Esophagus muscularis mucosa (tissue), 4 donors: ENCODE results near the gene EPB41. TPM values are rescaled to one million over a fixed set of nuclear protein-coding genes. Genes with fewer than 3 reads are reported as not detected.

Source experiments
- DNase-seq: peaks from one replicate; pipeline ENCODE4 v3.0.0-alpha.2; 2017; ENCODE audit errors: extremely low spot score
- H3K27ac ChIP-seq, 4 donors: fragments of 200-600 bp; sonication (generic); replicated peaks in 1 of 4; 1 replicate in 3 of 4; 2 replicates in 1 of 4; pipeline ENCODE4 v1.5.1; 2016 to 2019; ENCODE audit warnings: mild to moderate bottlenecking in 1 of 4
- H3K27me3 ChIP-seq, 4 donors: fragments of 200-600 bp; sonication (generic); one replicate each; pipeline versions ENCODE4 v1.5.1 to v1.6.0; 2016 to 2019
- H3K36me3 ChIP-seq, 4 donors: fragments of 200-600 bp; sonication (generic); one replicate each; pipeline ENCODE4 v1.5.1; 2016 to 2019
- H3K4me1 ChIP-seq, 4 donors: fragments of 200-600 bp; sonication (generic); one replicate each; pipeline ENCODE4 v1.5.1; 2016 to 2019
- H3K4me3 ChIP-seq, 4 donors: fragments of 200-600 bp; sonication (generic); 1 replicate in 2 of 4; 2 replicates in 2 of 4; pipeline ENCODE4 v1.5.1; 2016 to 2019; ENCODE audit warnings: mild to moderate bottlenecking in 4 of 4, moderate library complexity in 1 of 4
- H3K9me3 ChIP-seq, 4 donors: fragments of 200-600 bp; sonication (generic); 1 replicate in 3 of 4; 2 replicates in 1 of 4; pipeline ENCODE4 v1.5.1; 2016 to 2019
- EP300 ChIP-seq: sonication (generic); formaldehyde crosslinking; IDR thresholded peaks from one replicate; pipeline ENCODE4 v1.6.1; 2017; ENCODE audit warnings: antibody characterized with exemption
- POLR2A ChIP-seq: fragments of 450-650 bp; IDR thresholded peaks from one replicate; pipeline ENCODE4 v1.6.1; 2017; ENCODE audit warnings: antibody characterized with exemption, moderate library complexity, mild to moderate bottlenecking, low read depth
- POLR2AphosphoS5 ChIP-seq, 2 donors: sonication (generic); formaldehyde crosslinking; IDR thresholded peaks; one replicate each; pipeline ENCODE4 v1.6.1; 2017; ENCODE audit warnings: antibody characterized with exemption in 2 of 2
- WGBS: methylation state at CpG from one replicate; pipeline ENCODE4 v1.1.5; 2018; 5-methylcytosine and 5-hydroxymethylcytosine counted together
- intact Hi-C: fragments of 100-400 bp; cut with DNase I; formaldehyde crosslinking; loops from one replicate; pipeline ENCODE4 v1.15.1; 2023
- total RNA-seq, 4 donors: library from RNA; depleted of rRNA; stranded (reverse); fragments of >200 nt; gene quantifications; one replicate each; pipeline versions ENCODE4 v1.1.0 to v1.2.1, GENCODE V29; 2016
- TF ChIP-seq, protein P1 (sequence below), 3 experiments: fragments of 200-600 bp in 2 of 3; fragments of 450-650 bp in 1 of 3; sonication (generic) in 2 of 3; IDR thresholded peaks; one replicate each; pipeline ENCODE4 v1.5.1; 2017 to 2019; ENCODE audit warnings: antibody characterized with exemption in 3 of 3, mild to moderate bottlenecking in 2 of 3, moderate library complexity in 1 of 3

Gene EPB41
- total RNA-seq, 4 donors from 2014 or later = 18.2 to 24.6 (median 18.5) TPM

- Histone ChIP-seq H3K27me3 (no peaks in the 10 kb centered on the region), H3K4me3 (no peak overlapping the region), H3K4me1 (peaks cover 14 to 19% (median 17%) of the 10 kb centered on the region in 4 donors), H3K27ac (no peak overlapping the region), H3K9me3 (no peaks in the 10 kb centered on the region), H3K36me3 (peaks cover 76 to 98% (median 87%) of the 10 kb centered on the region in 4 donors)
- DNase-seq = no peak
- intact Hi-C loops = no loop called here
- WGBS = 92% methylated on average over 8 of the region's 8 CpGs
- TF ChIP-seq POLR2A (no peak), EP300 (no peak), POLR2AphosphoS5 (IDR thresholded peaks at IDR 0.05) (no peak)
- TF ChIP-seq, protein P1, sequence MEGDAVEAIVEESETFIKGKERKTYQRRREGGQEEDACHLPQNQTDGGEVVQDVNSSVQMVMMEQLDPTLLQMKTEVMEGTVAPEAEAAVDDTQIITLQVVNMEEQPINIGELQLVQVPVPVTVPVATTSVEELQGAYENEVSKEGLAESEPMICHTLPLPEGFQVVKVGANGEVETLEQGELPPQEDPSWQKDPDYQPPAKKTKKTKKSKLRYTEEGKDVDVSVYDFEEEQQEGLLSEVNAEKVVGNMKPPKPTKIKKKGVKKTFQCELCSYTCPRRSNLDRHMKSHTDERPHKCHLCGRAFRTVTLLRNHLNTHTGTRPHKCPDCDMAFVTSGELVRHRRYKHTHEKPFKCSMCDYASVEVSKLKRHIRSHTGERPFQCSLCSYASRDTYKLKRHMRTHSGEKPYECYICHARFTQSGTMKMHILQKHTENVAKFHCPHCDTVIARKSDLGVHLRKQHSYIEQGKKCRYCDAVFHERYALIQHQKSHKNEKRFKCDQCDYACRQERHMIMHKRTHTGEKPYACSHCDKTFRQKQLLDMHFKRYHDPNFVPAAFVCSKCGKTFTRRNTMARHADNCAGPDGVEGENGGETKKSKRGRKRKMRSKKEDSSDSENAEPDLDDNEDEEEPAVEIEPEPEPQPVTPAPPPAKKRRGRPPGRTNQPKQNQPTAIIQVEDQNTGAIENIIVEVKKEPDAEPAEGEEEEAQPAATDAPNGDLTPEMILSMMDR (IDR thresholded peaks at IDR 0.05) = no peak
These were observed 237.9 kb downstream of the EPB41 start for GRCh38 chr1:29152046-29152805.

DNA sequence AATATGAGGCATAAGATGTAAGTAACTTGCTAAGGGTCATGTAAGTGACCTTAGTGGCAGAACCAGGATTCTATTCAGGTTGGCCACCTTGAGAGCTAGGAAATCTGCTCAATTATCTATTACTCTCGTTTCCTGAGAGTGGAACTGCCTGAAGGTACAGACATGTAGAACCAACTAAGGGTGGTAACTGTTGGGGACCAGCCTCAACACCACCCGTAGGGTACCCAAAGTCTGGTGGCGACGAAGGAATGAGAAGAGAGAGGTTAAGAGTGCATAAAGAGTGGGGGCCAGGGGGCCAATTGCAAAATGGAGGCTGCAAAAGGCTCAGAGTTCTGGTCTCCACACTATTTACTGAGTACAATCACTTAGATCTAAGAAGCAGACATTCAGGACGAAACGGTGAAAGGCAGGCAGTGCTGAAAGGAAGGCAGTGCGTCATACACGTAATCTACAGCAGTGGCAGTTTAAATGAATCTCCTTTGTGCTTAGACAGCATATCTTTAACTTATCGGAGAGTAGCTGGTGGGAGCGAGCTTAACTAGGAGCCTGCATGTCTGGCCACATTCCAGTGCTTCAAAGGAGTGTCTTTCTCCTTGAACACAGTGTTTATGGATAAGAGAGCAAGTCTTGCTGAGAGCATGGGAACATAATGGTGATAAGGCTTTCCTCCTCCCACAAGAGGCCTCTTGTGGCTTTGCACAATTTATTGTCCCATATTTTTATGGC, 242.3 kb downstream of the EPB41 start:
- no peaks in the 10 kb centered on the region for H3K27me3 ChIP-seq
- H3K36me3 ChIP-seq = peaks cover 53 to 87% (median 70%) of the 10 kb centered on the region in 4 donors
- peak overlapping the region; percentile 53 to 63 (median 58) for H3K27ac ChIP-seq
- intact Hi-C loops = no loop called here
- no peaks in the 10 kb centered on the region for H3K9me3 ChIP-seq
- WGBS = 40% methylated on average over 10 of the region's 10 CpGs
- peaks cover 37 to 42% (median 38%) of the 10 kb centered on the region in 4 donors for H3K4me1 ChIP-seq
- no peak for DNase-seq
- no peak for TF ChIP-seq EP300
- no peak for TF ChIP-seq POLR2AphosphoS5 (IDR thresholded peaks at IDR 0.05)
- TF ChIP-seq POLR2A = no peak
- TF ChIP-seq, protein P1 (IDR thresholded peaks at IDR 0.05) = no peak
- no peak overlapping the region for H3K4me3 ChIP-seq

DNA sequence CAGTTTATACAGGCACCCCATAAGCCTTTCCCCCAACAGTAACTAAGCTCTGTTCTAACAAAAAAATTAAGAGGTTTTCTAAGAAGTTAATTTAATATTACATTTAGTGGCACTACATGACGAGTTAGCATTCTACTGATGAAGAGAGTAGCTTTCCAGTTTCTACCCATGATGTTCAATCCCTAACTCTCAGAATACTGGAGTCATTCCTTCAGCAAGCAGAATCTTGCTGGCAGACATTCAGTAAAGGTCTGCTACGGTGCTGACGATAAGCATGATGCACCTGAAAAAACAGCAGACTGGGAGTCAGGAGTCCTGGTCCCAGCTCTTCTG, 242.9 kb downstream of the EPB41 start:
- Histone ChIP-seq H3K27me3 (no peaks in the 10 kb centered on the region), H3K4me3 (no peak overlapping the region), H3K9me3 (no peaks in the 10 kb centered on the region), H3K4me1 (peaks cover 42 to 47% (median 43%) of the 10 kb centered on the region in 4 donors), H3K36me3 (peaks cover 49 to 82% (median 65%) of the 10 kb centered on the region in 4 donors), H3K27ac (peak overlapping the region; percentile 13 to 63 (median 58))
- intact Hi-C loops = no loop called here
- 58% methylated on average over 3 of the region's 3 CpGs for WGBS
- no peak for DNase-seq
- TF ChIP-seq EP300 = no peak
- TF ChIP-seq, protein P1 (IDR thresholded peaks at IDR 0.05) = no peak
- no peak for TF ChIP-seq POLR2A
- no peak for TF ChIP-seq POLR2AphosphoS5 (IDR thresholded peaks at IDR 0.05)

DNA sequence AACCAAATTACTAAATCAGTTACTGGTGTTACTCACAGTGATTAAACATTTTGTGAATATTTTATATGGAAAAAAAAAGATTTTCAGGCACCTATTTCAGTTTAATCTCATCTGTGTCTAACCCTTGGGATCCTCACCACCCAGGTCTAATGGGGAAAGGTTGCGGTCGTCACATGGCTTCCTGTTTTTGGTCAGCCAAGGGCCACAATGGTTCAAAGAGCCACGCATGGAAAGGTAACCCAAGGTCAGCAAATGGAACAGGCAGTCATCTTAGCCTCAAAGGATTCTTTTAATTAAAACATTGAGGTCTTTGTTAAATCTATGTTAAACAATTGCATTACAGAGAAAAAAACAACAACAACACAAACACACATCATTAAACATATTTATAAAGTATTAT, 245.4 kb downstream of the EPB41 start:
- DNase-seq = no peak
- WGBS = 70% methylated on average over 3 of the region's 3 CpGs
- H3K36me3 ChIP-seq = peaks cover 24 to 64% (median 44%) of the 10 kb centered on the region in 4 donors

More for the DNA sequence above, 245.4 kb downstream of the EPB41 start:
- intact Hi-C loops = no loop called here
- Histone ChIP-seq H3K27me3 (no peaks in the 10 kb centered on the region), H3K9me3 (no peaks in the 10 kb centered on the region), H3K27ac (no peak overlapping the region), H3K4me3 (no peak overlapping the region), H3K4me1 (peaks cover 54 to 59% (median 56%) of the 10 kb centered on the region in 4 donors)
- TF ChIP-seq, protein P1 (IDR thresholded peaks at IDR 0.05) = no peak
